ENCODE results near the gene SBDS.
"Not testable (repeated sequence)": the region's sequence is repeated elsewhere in the genome, so short reads cannot be mapped to it uniquely, and the experiment has no call there.

Gene SBDS

GRCh38 chr7:66995050-66995776, at the start of gene SBDS:
Gene SBDS (minus strand): TSS chr7:66995586. CDS start chr7:66995417, 169 bp downstream.
- DNase-seq = peak; percentile 92

- DNase-seq = not testable (repeated sequence)
Observed at GRCh38 chr7:67043559-67043930, 48.2 kb upstream of the SBDS start.

GRCh38 chr7:67042781-67043558, 47.6 kb upstream of the SBDS start:
- DNase-seq = not testable (repeated sequence)

GRCh38 chr7:67040832-67041231, 45.4 kb upstream of the SBDS start:
- not testable (repeated sequence) for DNase-seq

GRCh38 chr7:67036432-67037395, 41.3 kb upstream of the SBDS start:
- DNase-seq = not testable (repeated sequence)

- DNase-seq = no peak
Observed at GRCh38 chr7:67033251-67033650, 37.9 kb upstream of the SBDS start.

GRCh38 chr7:67031685-67032084, 36.3 kb upstream of the SBDS start:
- DNase-seq = not testable (repeated sequence)

- DNase-seq = not testable (repeated sequence)
Observed at GRCh38 chr7:67025459-67025858, 30.1 kb upstream of the SBDS start.

GRCh38 chr7:67022511-67022910, 27.1 kb upstream of the SBDS start:
- no peak for DNase-seq

GRCh38 chr7:67021260-67021659, 25.9 kb upstream of the SBDS start:
- no peak for DNase-seq

GRCh38 chr7:67019562-67020390, 24.4 kb upstream of the SBDS start:
- peak; percentile 15 for DNase-seq

GRCh38 chr7:67018940-67019339, 23.6 kb upstream of the SBDS start:
- no peak for DNase-seq

GRCh38 chr7:67017971-67018370, 22.6 kb upstream of the SBDS start:
- DNase-seq = not testable (repeated sequence)

- not testable (repeated sequence) for DNase-seq
Observed at GRCh38 chr7:67014076-67014622, 18.8 kb upstream of the SBDS start.

GRCh38 chr7:67009677-67010076, 14.3 kb upstream of the SBDS start:
- DNase-seq = not testable (repeated sequence)

- no peak for DNase-seq
Observed at GRCh38 chr7:67008260-67008659, 12.9 kb upstream of the SBDS start.

- DNase-seq = no peak
Observed at GRCh38 chr7:67006965-67007364, 11.6 kb upstream of the SBDS start.

- DNase-seq = not testable (repeated sequence)
Observed at GRCh38 chr7:67004145-67004544, 8.8 kb upstream of the SBDS start.

- DNase-seq = not testable (repeated sequence)
Observed at GRCh38 chr7:67000601-67001258, 5.3 kb upstream of the SBDS start.

- peak; percentile 94 for DNase-seq
Observed at GRCh38 chr7:66996444-66997191, 1.2 kb upstream of the SBDS start, which contains the start of gene TYW1. Gene TYW1 (plus strand): TSS chr7:66996833. CDS start chr7:66996979, 146 bp downstream.
